HCT116 (cell line): ENCODE results near the gene SEC31B. TPM values are rescaled to one million over a fixed set of nuclear protein-coding genes. Genes with fewer than 3 reads are reported as not detected.

Experiments used
- ATAC-seq: fragments of 200-7000 bp; cut with Tn5 transposase; 2 replicates; pipeline ENCODE4 v1.9.1; 2020; ENCODE audit warnings: mild to moderate bottlenecking, moderate library complexity
- BruUV-seq: library from RNA; stranded (reverse); fragments of 400-500 nt; replicated peaks from 2 replicates; lab custom pipeline; 2021; lab: Mats Ljungman, UMichigan
- CTCF ChIA-PET: fragments of 300-600 bp; sonication (Branson Sonifier 250); formaldehyde crosslinking; loops from one replicate; lab custom pipeline; 2021; ENCODE audit warnings: antibody characterized with exemption; lab: Charles Lee
- POLR2A ChIA-PET: fragments of 300-600, 350-600 bp; sonication (Branson Sonifier 250); formaldehyde crosslinking; loops from one replicate; lab custom pipeline; 2021; ENCODE audit warnings: antibody characterized with exemption; lab: Charles Lee
- RAD21 ChIA-PET, 2 experiments: fragments of 300-600 bp; sonication (Branson Sonifier 250); formaldehyde crosslinking; loops; one replicate each; lab custom pipeline; 2023; ENCODE audit warnings: low total read pairs in 2 of 2; ENCODE audit not compliant: uncharacterized antibody in 2 of 2, unreplicated experiment in 2 of 2, low non-redundant PET in 1 of 2; lab: Charles Lee
- DNase-seq: peaks from one replicate; pipeline ENCODE4 v3.0.0-alpha.2; 2010; ENCODE audit warnings: low read depth, low spot score
- H2AFZ ChIP-seq: fragments of 200-600 bp; shearing (Covaris generic), sonication (generic); 2 replicates; pipeline ENCODE4 v1.6.1; 2017; ENCODE audit warnings: low read depth, mixed run types, mixed read lengths, antibody characterized with exemption, low read length; ENCODE audit not compliant: poor library complexity, severe bottlenecking
- H3K27ac ChIP-seq: 2 replicates; pipeline ENCODE4 v1.5.1; 2012; ENCODE audit warnings: low read depth, low read length
- H3K27me3 ChIP-seq: fragments of 200-600 bp; sonication (generic); 2 replicates; pipeline ENCODE4 v1.6.1; 2016; ENCODE audit warnings: mixed run types, low read length, mixed read lengths; ENCODE audit not compliant: insufficient read depth
- H3K36me3 ChIP-seq, 2 experiments: fragments of 200-500 bp in 1 of 2; fragments of 200-600 bp in 1 of 2; sonication (Bioruptor generic) in 1 of 2; sonication (generic) in 1 of 2; 2 replicates each; pipeline versions ENCODE4 v1.5.1 to v1.6.1; 2014 to 2016; ENCODE audit warnings: low read length in 2 of 2, inconsistent platforms in 1 of 2, mixed read lengths in 1 of 2, mixed run types in 1 of 2; ENCODE audit not compliant: insufficient read depth in 2 of 2, control insufficient read depth in 1 of 2
- H3K4me1 ChIP-seq, 2 experiments: fragments of 200-600 bp in 1 of 2; sonication (generic) in 1 of 2; 2 replicates each; pipeline versions ENCODE4 v1.5.1 to v1.6.1; 2012 to 2017; ENCODE audit warnings: low read length in 2 of 2, inconsistent platforms in 1 of 2, mild to moderate bottlenecking in 1 of 2, mixed read lengths in 1 of 2, mixed run types in 1 of 2, moderate library complexity in 1 of 2; ENCODE audit not compliant: insufficient read depth in 2 of 2, control insufficient read depth in 1 of 2
- H3K4me2 ChIP-seq: fragments of 200-600 bp; sonication (generic); 2 replicates; pipeline ENCODE4 v1.6.1; 2017; ENCODE audit warnings: mixed run types, low read length, mixed read lengths
- H3K4me3 ChIP-seq, 2 experiments: fragments of 200-600 bp in 1 of 2; sonication (generic) in 1 of 2; replicated peaks in 1 of 2; 2 replicates each; pipeline ENCODE4 v1.5.1; 2011 to 2016; ENCODE audit warnings: low read length in 2 of 2, control low read depth in 1 of 2, low read depth in 1 of 2, mild to moderate bottlenecking in 1 of 2, mixed read lengths in 1 of 2, mixed run types in 1 of 2
- H3K79me2 ChIP-seq: fragments of 200-600 bp; sonication (generic); 2 replicates; pipeline ENCODE4 v1.6.1; 2017; ENCODE audit warnings: mild to moderate bottlenecking, mixed run types, low read length, moderate library complexity, mixed read lengths; ENCODE audit not compliant: insufficient read depth
- H3K9ac ChIP-seq: fragments of 200-600 bp; sonication (generic); 2 replicates; pipeline ENCODE4 v1.6.1; 2016; ENCODE audit warnings: low read length, mixed read lengths
- H3K9me2 ChIP-seq: fragments of 200-600 bp; sonication (generic), shearing (Covaris generic); 2 replicates; pipeline ENCODE4 v1.6.1; 2017; ENCODE audit warnings: mixed run types, mild to moderate bottlenecking, moderate library complexity; ENCODE audit not compliant: insufficient read depth
- H3K9me3 ChIP-seq, 2 experiments: fragments of 200-500 bp in 1 of 2; fragments of 200-600 bp in 1 of 2; sonication (Bioruptor generic) in 1 of 2; sonication (generic) in 1 of 2; 2 replicates each; pipeline ENCODE4 v1.6.1; 2014 to 2017; ENCODE audit warnings: low read length in 2 of 2, mixed read lengths in 2 of 2, inconsistent platforms in 1 of 2, low read depth in 1 of 2, mild to moderate bottlenecking in 1 of 2, mixed run types in 1 of 2, moderate library complexity in 1 of 2; ENCODE audit not compliant: control insufficient read depth in 1 of 2, insufficient read depth in 1 of 2
- H4K20me1 ChIP-seq: fragments of 200-600 bp; sonication (generic), shearing (Covaris generic); 2 replicates; pipeline ENCODE4 v1.6.1; 2017; ENCODE audit warnings: mixed run types, mild to moderate bottlenecking, moderate library complexity; ENCODE audit not compliant: insufficient read depth
- ATF3 ChIP-seq: IDR thresholded peaks from 2 replicates; pipeline ENCODE4 v1.6.1; 2012
- CBX3 ChIP-seq: IDR thresholded peaks from 2 replicates; pipeline ENCODE4 v1.6.1; 2012; ENCODE audit warnings: low read depth
- ELF1 ChIP-seq: IDR thresholded peaks from 2 replicates; pipeline ENCODE4 v1.6.1; 2012; ENCODE audit warnings: low read depth, borderline replicate concordance
- EZH2 ChIP-seq: fragments of 200-600 bp; sonication (generic); IDR thresholded peaks from 2 replicates; pipeline ENCODE4 v1.6.1; 2017; ENCODE audit warnings: antibody characterized with exemption, mixed run types
- SP1 ChIP-seq: IDR thresholded peaks from 2 replicates; pipeline ENCODE4 v1.6.1; 2012; ENCODE audit warnings: low read depth
- SRF ChIP-seq: IDR thresholded peaks from 2 replicates; pipeline ENCODE4 v1.6.1; 2012; ENCODE audit warnings: low read depth
- YY1 ChIP-seq: IDR thresholded peaks from 2 replicates; pipeline ENCODE4 v1.6.1; 2011; ENCODE audit warnings: low read length, low read depth, moderate library complexity, mild to moderate bottlenecking; ENCODE audit not compliant: insufficient replicate concordance; ENCODE audit errors: extremely low read depth
- ZFX ChIP-seq: fragments of 450-650 bp; IDR thresholded peaks from 2 replicates; pipeline ENCODE4 v1.6.1; 2017
- intact Hi-C: fragments of 100-400 bp; cut with micrococcal nuclease; formaldehyde crosslinking; loops from 2 replicates; pipeline ENCODE4 v1.10.0; 2022
- total RNA-seq: library from RNA; stranded (reverse); gene quantifications from one replicate; pipeline ENCODE4 v1.2.1, GENCODE V29; 2021; ENCODE audit not compliant: unreplicated experiment

SEC31B gene
- total RNA-seq, 1 experiment from 2014 or later: 30.9 TPM

DNA sequence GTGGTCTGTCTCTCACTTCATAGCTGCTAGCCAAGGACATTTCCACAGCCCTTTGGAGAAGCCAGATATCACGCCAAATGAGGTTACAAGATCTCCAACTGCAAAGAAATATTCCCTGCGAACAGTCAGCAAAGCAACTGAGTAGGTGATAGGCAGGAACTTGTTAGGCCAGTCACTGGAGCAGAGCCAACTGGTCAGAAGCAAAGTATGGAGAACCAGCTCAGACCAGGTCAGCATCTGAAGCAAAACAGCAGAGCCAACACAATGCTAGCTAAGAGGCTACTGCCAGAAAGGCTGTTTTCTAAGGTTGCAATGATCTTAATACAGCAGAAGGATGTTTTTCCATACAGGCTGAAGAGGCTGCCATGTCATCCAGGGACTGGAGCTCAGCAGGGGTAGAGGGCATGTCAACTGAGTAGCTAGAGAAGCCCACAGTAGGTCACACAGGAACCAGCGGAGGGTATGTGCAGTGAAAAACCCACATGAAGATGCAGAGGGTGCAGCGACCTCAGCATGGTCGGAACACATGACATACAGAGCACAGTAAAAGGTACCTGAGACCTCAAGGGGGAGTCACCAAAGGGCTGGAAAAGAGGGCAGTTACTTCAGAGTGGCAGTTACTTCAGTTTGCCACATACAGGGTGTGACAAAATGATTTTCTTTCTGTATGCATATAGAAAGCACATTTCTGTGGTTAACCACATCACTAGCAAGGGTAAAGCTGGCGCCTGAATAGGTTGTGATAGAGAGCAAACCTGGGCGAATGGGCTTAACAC lies 8.9 kb downstream of the SEC31B start:
- H3K9me3 ChIP-seq: no peaks in the 10 kb centered on the region
- no peaks in the 10 kb centered on the region for H3K79me2 ChIP-seq
- no peak overlapping the region for H3K4me3 ChIP-seq
- POLR2A ChIA-PET: interaction anchor here (0.6 to 1.4 kb wide), 2 partner anchors 10 to 603 kb away, joined by 3 read pairs; no protein-coding TSS in a partner anchor
- RAD21 ChIA-PET: no interaction called here
- H3K4me2 ChIP-seq: no peak overlapping the region
- no peak overlapping the region for H3K9ac ChIP-seq
- ATAC-seq: 0 out of 2 replicates have a peak, but pooled peaks have one; percentile 16
- TF ChIP-seq ELF1: no peak
- TF ChIP-seq CBX3: no peak
- TF ChIP-seq YY1: no peak
- no peak for TF ChIP-seq EZH2
- TF ChIP-seq SRF: no peak
- TF ChIP-seq ZFX: no peak
- no peak for TF ChIP-seq SP1
- no peak for TF ChIP-seq ATF3
- BruUV-seq: no TSS peak
- H3K4me1 ChIP-seq: peaks cover 0 to 4% of the 10 kb centered on the region in 2 experiments; a peak in 1 of 4 replicates
- no peak for DNase-seq
- no peaks in the 10 kb centered on the region for H3K27me3 ChIP-seq
- no peaks in the 10 kb centered on the region for H3K9me2 ChIP-seq
- CTCF ChIA-PET: interaction anchor here (1.4 to 1.8 kb wide), 4 partner anchors 8 to 76 kb away, joined by 3 to 9 read pairs (median 6); no protein-coding TSS in a partner anchor
- no peak overlapping the region for H2AFZ ChIP-seq
- intact Hi-C loops: loop anchor here (10.0 kb wide), 1 partner anchor 656 kb away; no protein-coding TSS in a partner anchor
- no peaks in the 10 kb centered on the region for H4K20me1 ChIP-seq
- H3K36me3 ChIP-seq: peaks cover 20 to 28% of the 10 kb centered on the region in 2 experiments; a peak in 3 of 4 replicates
- H3K27ac ChIP-seq: no peak overlapping the region
